H9 (cell line): Measurements from ENCODE around the gene DNAJC25. TPM values are rescaled to one million over a fixed set of nuclear protein-coding genes. Genes with fewer than 3 reads are reported as not detected.

Source experiments
- DNase-seq: peaks from one replicate; pipeline ENCODE4 v3.0.0-alpha.2; 2017
- H2AFZ ChIP-seq: one replicate; pipeline ENCODE4 v1.6.1; 2013; ENCODE audit warnings: mild to moderate bottlenecking, low read length, control low read depth, moderate library complexity
- H2AK5ac ChIP-seq: 2 replicates; pipeline ENCODE4 v1.6.1; 2013; ENCODE audit warnings: low read length, control low read depth, mixed read lengths; ENCODE audit not compliant: insufficient read length
- H2BK120ac ChIP-seq: one replicate; pipeline ENCODE4 v1.6.1; 2013; ENCODE audit warnings: low read depth, mild to moderate bottlenecking, low read length, control low read depth, inconsistent platforms; ENCODE audit not compliant: poor library complexity, severe bottlenecking
- H2BK12ac ChIP-seq: 2 replicates; pipeline ENCODE4 v1.6.1; 2013; ENCODE audit warnings: low read length, control low read depth, mixed read lengths, low read depth; ENCODE audit not compliant: insufficient read length
- H2BK15ac ChIP-seq: 2 replicates; pipeline ENCODE4 v1.6.1; 2013; ENCODE audit warnings: low read depth, low read length, control low read depth
- H2BK20ac ChIP-seq: one replicate; pipeline ENCODE4 v1.6.1; 2013; ENCODE audit warnings: low read depth, mild to moderate bottlenecking, low read length, control low read depth, inconsistent platforms; ENCODE audit not compliant: poor library complexity, severe bottlenecking
- H2BK5ac ChIP-seq: 2 replicates; pipeline ENCODE4 v1.6.1; 2013; ENCODE audit warnings: low read length, control low read depth, mixed read lengths; ENCODE audit not compliant: insufficient read length
- H3K14ac ChIP-seq: 2 replicates; pipeline ENCODE4 v1.6.1; 2013; ENCODE audit warnings: low read length, control low read depth; ENCODE audit not compliant: insufficient read depth
- H3K18ac ChIP-seq: 2 replicates; pipeline ENCODE4 v1.6.1; 2013; ENCODE audit warnings: low read depth, mild to moderate bottlenecking, mixed read lengths, low read length, control low read depth; ENCODE audit not compliant: insufficient read length
- H3K23ac ChIP-seq: 2 replicates; pipeline ENCODE4 v1.6.1; 2013; ENCODE audit warnings: low read length, control low read depth, mixed read lengths, low read depth; ENCODE audit not compliant: insufficient read length
- H3K23me2 ChIP-seq: 2 replicates; pipeline ENCODE4 v1.6.1; 2013; ENCODE audit warnings: low read depth, mild to moderate bottlenecking, mixed read lengths, low read length, control low read depth; ENCODE audit not compliant: insufficient read length, poor library complexity, severe bottlenecking
- H3K27ac ChIP-seq: 2 replicates; pipeline ENCODE4 v1.5.1; 2013; ENCODE audit warnings: low read length, control low read depth, mixed read lengths, low read depth; ENCODE audit not compliant: insufficient read length
- H3K27me3 ChIP-seq: 2 replicates; pipeline ENCODE4 v1.6.1; 2013; ENCODE audit warnings: low read length, control low read depth, inconsistent platforms; ENCODE audit not compliant: insufficient read depth
- H3K4ac ChIP-seq: 2 replicates; pipeline ENCODE4 v1.6.1; 2013; ENCODE audit warnings: low read depth, mild to moderate bottlenecking, control low read depth, inconsistent platforms, low read length, moderate library complexity
- H3K4me1 ChIP-seq: 2 replicates; pipeline ENCODE4 v1.6.1; 2013; ENCODE audit warnings: low read length, control low read depth, inconsistent platforms; ENCODE audit not compliant: insufficient read depth
- H3K4me2 ChIP-seq: 2 replicates; pipeline ENCODE4 v1.6.1; 2013; ENCODE audit warnings: low read length, control low read depth, mixed read lengths; ENCODE audit not compliant: insufficient read length, insufficient read depth
- H3K56ac ChIP-seq: 2 replicates; pipeline ENCODE4 v1.6.1; 2013; ENCODE audit warnings: low read depth, mild to moderate bottlenecking, mixed read lengths, low read length, control low read depth; ENCODE audit not compliant: insufficient read length
- H3K79me1 ChIP-seq: 2 replicates; pipeline ENCODE4 v1.6.1; 2013; ENCODE audit warnings: low read depth, mild to moderate bottlenecking, moderate library complexity, low read length, control low read depth, inconsistent platforms; ENCODE audit not compliant: insufficient read depth, poor library complexity, severe bottlenecking
- H3K79me2 ChIP-seq: 2 replicates; pipeline ENCODE4 v1.6.1; 2013; ENCODE audit warnings: low read length, control low read depth, inconsistent platforms; ENCODE audit not compliant: insufficient read depth
- H3K9ac ChIP-seq: 2 replicates; pipeline ENCODE4 v1.6.1; 2013; ENCODE audit warnings: low read length, control low read depth, mixed read lengths; ENCODE audit not compliant: insufficient read length; ENCODE audit errors: extremely low read depth
- H3K9me3 ChIP-seq: one replicate; pipeline ENCODE4 v1.6.1; 2013; ENCODE audit warnings: low read depth, low read length, inconsistent platforms; ENCODE audit not compliant: control insufficient read depth
- H3T11ph ChIP-seq: one replicate; pipeline ENCODE4 v1.6.1; 2013; ENCODE audit warnings: mild to moderate bottlenecking, low read length, control low read depth, inconsistent platforms
- H4K20me1 ChIP-seq: one replicate; pipeline ENCODE4 v1.6.1; 2013; ENCODE audit not compliant: control insufficient read depth, insufficient read length, insufficient read depth
- H4K5ac ChIP-seq: 2 replicates; pipeline ENCODE4 v1.6.1; 2013; ENCODE audit warnings: low read depth, mild to moderate bottlenecking, mixed read lengths, low read length, control low read depth; ENCODE audit not compliant: insufficient read length
- H4K8ac ChIP-seq: replicated peaks from 2 replicates; pipeline ENCODE4 v1.6.1; 2013; ENCODE audit warnings: low read length, control low read depth, mixed read lengths, low read depth; ENCODE audit not compliant: insufficient read length
- H4K91ac ChIP-seq: 2 replicates; pipeline ENCODE4 v1.6.1; 2013; ENCODE audit warnings: low read depth, mild to moderate bottlenecking, moderate library complexity, mixed read lengths, low read length, control low read depth; ENCODE audit not compliant: insufficient read length
- H3K27ac Mint-ChIP-seq, 3 experiments: 2 replicates in 2 of 3; 3 replicates in 1 of 3; pipeline ENCODE4 v1.8.0; 2020 to 2021; ENCODE audit warnings: mixed read lengths in 3 of 3, mild to moderate bottlenecking in 1 of 3, moderate library complexity in 1 of 3
- H3K27me3 Mint-ChIP-seq: 2 replicates; pipeline ENCODE4 v1.8.0; 2021; ENCODE audit warnings: low read depth, mild to moderate bottlenecking, moderate library complexity, mixed read lengths
- H3K36me3 Mint-ChIP-seq, 3 experiments: 2 replicates in 2 of 3; 3 replicates in 1 of 3; pipeline ENCODE4 v1.8.0; 2020 to 2021; ENCODE audit warnings: low read depth in 3 of 3, mixed read lengths in 3 of 3; ENCODE audit not compliant: insufficient read depth in 1 of 3
- H3K4me1 Mint-ChIP-seq, 2 experiments: 2 replicates each; pipeline ENCODE4 v1.8.0; 2020; ENCODE audit warnings: mixed read lengths in 2 of 2
- H3K4me3 Mint-ChIP-seq, 2 experiments: 2 replicates in 1 of 2; 3 replicates in 1 of 2; pipeline ENCODE4 v1.8.0; 2020 to 2021; ENCODE audit warnings: mild to moderate bottlenecking in 2 of 2, mixed read lengths in 2 of 2, moderate library complexity in 1 of 2
- H3K9me3 Mint-ChIP-seq, 2 experiments: 2 replicates in 1 of 2; 3 replicates in 1 of 2; pipeline ENCODE4 v1.8.0; 2020; ENCODE audit warnings: mild to moderate bottlenecking in 2 of 2, mixed read lengths in 2 of 2, moderate library complexity in 1 of 2
- WGBS: extraction: QIAGEN DNeasy Blood & Tissue Kit; methylation state at CpG from one replicate; pipeline ENCODE4 v1.1.7; 2013; ENCODE audit warnings: missing lambda C conversion rate, low lambda C conversion rate, mixed read lengths; ENCODE audit not compliant: insufficient read length; ENCODE audit errors: extremely low coverage; 5-methylcytosine and 5-hydroxymethylcytosine counted together
- total RNA-seq: library from RNA; stranded (reverse); gene quantifications from 2 replicates; pipeline ENCODE4 v1.2.1, GENCODE V29; 2021
- TF ChIP-seq, protein P1 (sequence below): fragments of 200-600 bp; sonication (generic); conservative IDR thresholded peaks from 3 replicates; pipeline ENCODE4 v1.8.0; 2021; ENCODE audit warnings: antibody characterized with exemption, mild to moderate bottlenecking

Gene DNAJC25
- total RNA-seq, 1 experiment from 2014 or later: 7.6 TPM

DNA sequence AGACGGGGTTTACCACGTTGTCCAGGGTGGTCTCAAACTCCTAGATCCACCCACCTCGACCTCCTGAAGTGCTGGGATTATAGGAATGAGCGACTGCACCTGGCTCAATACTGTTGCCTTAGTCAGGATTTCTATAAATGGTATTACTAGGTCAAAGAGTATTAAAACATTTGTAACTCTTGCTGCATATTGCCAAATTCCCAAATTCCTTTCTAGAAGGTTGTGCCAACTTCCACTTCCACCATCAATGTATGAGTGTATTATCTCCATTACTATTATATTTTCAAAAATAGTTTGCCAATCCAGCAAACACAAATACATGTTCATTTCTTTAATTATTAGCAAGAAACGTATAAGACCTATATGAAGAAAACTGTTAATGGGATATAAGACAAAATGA, 42.3 kb upstream of the DNAJC25 start:
- Histone ChIP-seq H4K91ac (no peak overlapping the region), H2AK5ac (no peak overlapping the region), H3K79me2 (no peaks in the 10 kb centered on the region), H3K9ac (no peak overlapping the region), H3K23ac (no peak overlapping the region), H3K23me2 (no peaks in the 10 kb centered on the region), H3K4me2 (no peak overlapping the region), H4K20me1 (no peaks in the 10 kb centered on the region), H3K79me1 (no peaks in the 10 kb centered on the region), H3K4me1 (no peaks in the 10 kb centered on the region), H2BK12ac (no peak overlapping the region), H3K18ac (no peak overlapping the region), H3K4ac (no peak overlapping the region), H3K56ac (no peak overlapping the region), H4K8ac (no peak overlapping the region), H3K27me3 (no peaks in the 10 kb centered on the region), H2BK5ac (no peak overlapping the region), H4K5ac (no peak overlapping the region), H3K14ac (no peak overlapping the region), H2AFZ (no peak overlapping the region), H2BK120ac (no peak overlapping the region), H3K9me3 (no peaks in the 10 kb centered on the region), H2BK15ac (no peak overlapping the region), H2BK20ac (no peak overlapping the region), H3T11ph (no peak overlapping the region), H3K27ac (no peak overlapping the region)
- no CpG with 5 or more reads among the region's 5 CpGs for WGBS
- H3K4me3 Mint-ChIP-seq: no peak overlapping the region
- no peak for DNase-seq
- TF ChIP-seq, protein P1, sequence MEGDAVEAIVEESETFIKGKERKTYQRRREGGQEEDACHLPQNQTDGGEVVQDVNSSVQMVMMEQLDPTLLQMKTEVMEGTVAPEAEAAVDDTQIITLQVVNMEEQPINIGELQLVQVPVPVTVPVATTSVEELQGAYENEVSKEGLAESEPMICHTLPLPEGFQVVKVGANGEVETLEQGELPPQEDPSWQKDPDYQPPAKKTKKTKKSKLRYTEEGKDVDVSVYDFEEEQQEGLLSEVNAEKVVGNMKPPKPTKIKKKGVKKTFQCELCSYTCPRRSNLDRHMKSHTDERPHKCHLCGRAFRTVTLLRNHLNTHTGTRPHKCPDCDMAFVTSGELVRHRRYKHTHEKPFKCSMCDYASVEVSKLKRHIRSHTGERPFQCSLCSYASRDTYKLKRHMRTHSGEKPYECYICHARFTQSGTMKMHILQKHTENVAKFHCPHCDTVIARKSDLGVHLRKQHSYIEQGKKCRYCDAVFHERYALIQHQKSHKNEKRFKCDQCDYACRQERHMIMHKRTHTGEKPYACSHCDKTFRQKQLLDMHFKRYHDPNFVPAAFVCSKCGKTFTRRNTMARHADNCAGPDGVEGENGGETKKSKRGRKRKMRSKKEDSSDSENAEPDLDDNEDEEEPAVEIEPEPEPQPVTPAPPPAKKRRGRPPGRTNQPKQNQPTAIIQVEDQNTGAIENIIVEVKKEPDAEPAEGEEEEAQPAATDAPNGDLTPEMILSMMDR: no peak
- no peaks in the 10 kb centered on the region for H3K4me1 Mint-ChIP-seq
- no peak overlapping the region for H3K27ac Mint-ChIP-seq
- no peaks in the 10 kb centered on the region for H3K9me3 Mint-ChIP-seq
- no peaks in the 10 kb centered on the region for H3K27me3 Mint-ChIP-seq
- H3K36me3 Mint-ChIP-seq: peaks cover 4 to 46% (median 35%) of the 10 kb centered on the region in 3 experiments; a peak in 6 of 7 replicates
